Stimulated activated CD4-positive, alpha-beta T cell treated with anti-CD3 and anti-CD28 coated beads, TNF-alpha, amount 100 ng/mL, for 1 hour (primary cell): ENCODE results near the gene ST8SIA2.

Source experiments
- DNase-seq, 3 donors: peaks; one replicate each; pipeline ENCODE4 v3.0.0-alpha.2; 2020; ENCODE audit warnings: low read depth in 3 of 3, low spot score in 1 of 3

Gene ST8SIA2, protein sequence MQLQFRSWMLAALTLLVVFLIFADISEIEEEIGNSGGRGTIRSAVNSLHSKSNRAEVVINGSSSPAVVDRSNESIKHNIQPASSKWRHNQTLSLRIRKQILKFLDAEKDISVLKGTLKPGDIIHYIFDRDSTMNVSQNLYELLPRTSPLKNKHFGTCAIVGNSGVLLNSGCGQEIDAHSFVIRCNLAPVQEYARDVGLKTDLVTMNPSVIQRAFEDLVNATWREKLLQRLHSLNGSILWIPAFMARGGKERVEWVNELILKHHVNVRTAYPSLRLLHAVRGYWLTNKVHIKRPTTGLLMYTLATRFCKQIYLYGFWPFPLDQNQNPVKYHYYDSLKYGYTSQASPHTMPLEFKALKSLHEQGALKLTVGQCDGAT

DNA sequence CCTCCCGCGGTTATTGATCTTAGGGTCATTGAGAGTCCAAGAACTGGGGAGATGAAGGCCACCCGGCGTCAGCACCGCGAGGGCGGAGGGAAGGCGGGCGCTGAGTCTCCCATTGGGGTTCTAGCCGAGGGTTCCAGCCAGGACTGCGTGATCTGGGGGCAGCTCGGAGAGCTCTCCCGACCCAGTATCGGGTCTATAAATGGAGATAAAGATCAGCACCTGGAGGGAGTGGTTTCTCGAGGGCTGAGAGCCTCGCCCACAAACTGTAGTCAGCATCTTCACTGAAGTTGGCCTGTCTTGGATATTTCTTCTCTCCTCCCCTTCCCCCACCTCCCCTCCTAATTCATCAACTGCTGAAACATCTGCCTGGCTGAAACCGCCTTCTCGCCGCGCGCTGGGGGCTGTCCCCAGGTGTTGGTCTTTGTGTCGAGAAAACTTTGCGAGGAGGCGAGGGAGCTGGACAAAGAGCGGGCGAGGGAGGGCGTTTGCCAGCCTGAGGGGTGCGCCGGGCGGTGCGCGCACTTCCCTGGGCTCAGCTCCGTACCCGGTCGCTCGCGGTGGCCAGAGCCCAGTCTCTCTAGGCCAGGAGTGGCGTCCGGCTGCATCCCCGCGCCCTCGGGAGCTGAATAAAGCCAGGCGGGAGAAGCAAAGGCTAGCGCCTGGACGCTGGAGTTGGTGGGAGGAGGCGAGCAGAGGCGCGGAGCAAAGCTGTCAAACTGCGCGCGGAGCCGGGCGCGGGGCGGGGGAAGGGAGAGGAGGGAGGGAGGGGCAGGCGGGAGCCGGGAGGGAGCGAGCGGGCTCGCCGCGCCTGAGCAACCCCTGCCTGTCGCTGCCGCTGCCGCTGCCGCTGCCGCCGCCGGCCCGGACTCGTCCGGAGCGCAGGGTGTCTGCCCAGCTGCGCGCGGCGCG lies at the start of gene ST8SIA2:
TSS of gene ST8SIA2 (plus strand) at position 811 of the 909 bp plus-strand sequence. CDS start 184 bp downstream, outside the sequence.
- no peak for DNase-seq

DNA sequence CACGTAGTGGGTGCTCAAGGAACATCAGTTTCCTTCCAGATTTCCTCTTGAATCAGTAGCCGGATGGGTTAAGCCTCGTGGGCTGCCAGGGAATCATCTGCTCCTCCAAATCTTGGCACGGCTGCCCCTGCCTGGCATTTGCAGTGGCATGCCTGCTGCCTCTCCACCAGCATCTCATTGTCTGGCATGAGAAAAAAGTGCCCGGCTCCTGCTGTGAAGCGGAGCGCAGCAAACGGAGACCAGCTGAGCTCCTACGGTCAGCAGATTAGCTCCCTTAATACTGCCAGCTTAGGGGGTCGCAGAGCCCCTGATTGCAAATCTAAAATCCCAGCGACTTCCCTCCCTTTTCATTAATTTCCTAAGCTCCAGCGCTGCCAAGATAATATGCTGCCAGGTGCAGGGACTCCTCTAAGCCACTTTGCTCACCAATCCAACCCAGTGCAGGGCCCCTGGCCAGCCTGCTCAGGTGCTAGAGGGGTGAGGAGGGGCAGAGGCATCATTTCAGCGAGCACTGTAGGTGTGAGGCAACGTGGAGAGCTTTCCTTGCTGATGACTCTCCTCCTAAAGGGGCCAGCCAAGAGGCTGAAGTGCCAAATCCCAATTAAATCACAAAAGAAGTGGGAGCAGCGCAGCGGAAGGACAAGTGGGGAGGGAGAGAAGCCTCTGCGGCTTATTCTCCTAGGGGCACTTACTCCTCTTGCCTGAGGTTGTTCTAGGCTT lies 49.6 kb upstream of the ST8SIA2 start:
- no peak for DNase-seq

DNA sequence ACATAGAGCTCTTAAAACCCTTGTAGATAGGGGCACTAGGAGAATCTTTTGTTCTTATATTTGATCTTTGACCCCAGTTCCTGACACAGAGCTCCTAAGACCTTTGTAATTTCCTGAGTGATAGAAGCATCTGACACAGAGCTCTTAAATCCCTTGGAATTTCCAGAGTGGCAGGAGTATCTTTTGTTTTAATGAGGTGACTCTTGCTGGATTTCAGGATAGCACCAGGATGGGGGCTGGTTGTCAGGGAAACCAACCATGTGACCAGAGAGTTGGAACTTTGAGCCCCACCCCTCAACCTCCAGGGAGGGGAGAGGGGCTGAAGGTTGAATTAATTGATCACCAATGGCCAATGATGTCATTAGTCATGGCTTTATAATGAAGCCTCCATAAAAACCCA lies 47.6 kb upstream of the ST8SIA2 start:
- no peak for DNase-seq

DNA sequence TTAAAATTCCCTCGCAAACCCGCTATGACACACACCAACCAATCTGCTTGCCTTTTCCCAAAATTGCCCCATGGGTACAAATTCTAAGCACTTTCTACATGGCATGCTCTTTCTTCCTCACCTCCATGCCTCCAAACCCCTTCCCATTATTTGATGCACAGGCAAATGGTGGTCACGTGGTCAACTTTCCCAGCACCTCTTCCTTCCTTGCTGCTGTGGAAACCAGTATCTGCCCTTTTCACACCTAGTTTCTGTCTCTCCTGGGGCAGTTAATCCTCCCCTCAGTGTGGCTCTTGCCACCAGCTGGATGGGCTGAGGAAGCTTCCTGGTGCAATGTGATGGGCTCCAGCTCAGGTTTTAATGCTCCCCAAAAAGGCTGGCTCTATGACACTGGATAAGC lies 38.4 kb upstream of the ST8SIA2 start:
- no peak for DNase-seq

DNA sequence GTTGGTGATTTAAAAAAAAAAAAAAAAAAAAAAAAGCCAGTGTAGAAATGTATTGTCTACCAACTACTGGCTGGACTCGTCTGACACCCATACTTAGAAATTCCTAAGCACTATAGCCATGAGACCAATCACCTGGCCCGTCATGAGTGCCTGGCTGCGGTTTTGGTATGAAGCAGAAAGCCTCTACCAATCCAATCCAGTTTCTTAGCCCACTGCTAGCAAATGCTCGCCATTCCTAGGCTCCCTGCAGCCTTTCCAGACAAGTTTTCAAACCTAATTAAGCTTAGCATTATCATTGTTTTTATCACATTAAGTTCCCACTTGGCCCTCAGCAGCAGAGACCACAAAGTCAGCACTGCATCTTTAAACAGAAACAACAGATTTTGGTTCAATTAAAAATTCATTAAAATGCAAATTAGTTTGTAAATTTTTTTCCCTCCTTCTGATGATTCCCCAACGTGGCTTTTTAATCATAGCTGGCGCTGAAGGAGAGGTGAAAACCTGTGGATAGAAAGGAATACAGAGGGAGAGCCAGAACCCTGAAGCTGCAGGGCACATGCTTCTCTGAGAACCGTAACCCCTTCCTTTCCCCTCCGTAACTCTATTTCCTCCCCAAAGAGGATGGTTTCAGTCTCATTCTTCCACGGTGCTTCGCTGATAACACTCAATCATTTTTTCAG lies 32.2 kb upstream of the ST8SIA2 start:
- DNase-seq = no peak

DNA sequence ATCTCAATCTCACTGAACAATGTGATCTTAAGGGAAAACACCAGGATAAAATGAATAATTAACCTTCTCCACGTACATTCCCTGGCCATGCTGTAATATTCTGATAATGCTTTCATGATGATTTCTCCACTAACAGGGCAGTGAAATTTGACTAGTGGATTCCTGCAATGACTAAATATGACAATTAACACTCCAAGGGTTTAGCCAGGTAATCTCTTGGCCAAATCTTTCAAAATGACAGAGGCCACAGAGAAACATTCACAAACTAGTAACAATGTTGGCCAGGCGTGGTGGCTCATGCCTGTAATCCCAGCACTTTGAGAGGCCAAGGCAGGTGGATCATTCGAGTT lies 31.7 kb upstream of the ST8SIA2 start:
- DNase-seq = no peak

DNA sequence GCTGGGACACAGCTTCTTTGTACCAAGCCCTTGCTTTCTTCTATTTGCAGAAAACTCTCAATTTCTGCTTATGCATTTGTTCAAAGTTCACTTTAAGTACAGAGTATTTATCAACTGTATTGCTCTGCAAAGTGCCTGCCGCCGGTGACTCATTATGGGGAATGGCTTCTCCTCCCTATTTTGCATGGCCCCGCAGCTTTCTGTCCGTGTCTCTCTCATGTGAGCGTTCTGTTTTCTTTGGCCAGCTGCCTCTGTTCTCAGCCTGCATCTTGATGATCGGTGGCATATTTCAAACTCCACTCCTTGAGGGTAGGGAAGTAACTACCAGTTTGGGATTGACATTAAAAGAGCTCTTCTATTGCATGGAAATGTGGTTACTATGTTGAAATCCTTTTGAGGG lies 28.6 kb upstream of the ST8SIA2 start:
- DNase-seq = no peak

DNA sequence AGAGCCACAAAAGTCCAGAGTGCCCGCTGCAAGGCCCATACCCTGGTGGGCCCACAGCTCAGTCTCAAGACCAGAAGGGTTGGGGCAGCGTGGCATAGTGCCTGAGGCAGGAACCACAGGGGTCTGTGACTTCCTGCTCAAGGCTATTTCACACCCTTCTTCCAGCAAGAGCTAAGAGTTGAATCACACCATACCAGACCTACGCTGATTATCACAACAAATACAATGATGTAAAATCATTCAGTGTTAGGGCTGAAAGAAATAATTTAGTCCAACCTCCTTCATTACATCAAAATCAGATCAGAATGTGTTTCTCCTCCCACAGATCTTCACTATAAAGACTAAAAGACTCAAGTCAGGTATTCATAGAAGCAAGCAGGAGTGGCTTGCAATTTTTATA lies 27.8 kb upstream of the ST8SIA2 start:
- no peak for DNase-seq

DNA sequence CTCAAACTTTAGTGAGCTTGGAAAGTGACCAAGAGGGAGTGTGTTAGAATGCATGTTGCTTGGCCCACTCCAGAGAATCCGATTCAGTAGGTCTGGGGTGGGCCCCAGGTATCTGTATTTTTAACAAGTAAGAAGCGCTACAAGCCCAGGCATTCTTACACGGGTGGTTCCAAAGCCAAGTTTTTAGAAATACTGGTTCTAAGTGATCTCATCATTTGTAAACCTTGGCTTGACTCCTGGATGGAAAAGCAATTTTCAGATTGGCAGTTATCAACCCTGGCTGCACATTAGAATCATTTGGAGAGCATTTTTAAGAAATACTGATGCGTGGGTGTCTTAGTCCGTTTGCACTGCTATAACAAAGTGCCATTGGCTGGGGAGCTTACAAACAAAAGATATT lies 27.3 kb upstream of the ST8SIA2 start:
- DNase-seq = no peak

DNA sequence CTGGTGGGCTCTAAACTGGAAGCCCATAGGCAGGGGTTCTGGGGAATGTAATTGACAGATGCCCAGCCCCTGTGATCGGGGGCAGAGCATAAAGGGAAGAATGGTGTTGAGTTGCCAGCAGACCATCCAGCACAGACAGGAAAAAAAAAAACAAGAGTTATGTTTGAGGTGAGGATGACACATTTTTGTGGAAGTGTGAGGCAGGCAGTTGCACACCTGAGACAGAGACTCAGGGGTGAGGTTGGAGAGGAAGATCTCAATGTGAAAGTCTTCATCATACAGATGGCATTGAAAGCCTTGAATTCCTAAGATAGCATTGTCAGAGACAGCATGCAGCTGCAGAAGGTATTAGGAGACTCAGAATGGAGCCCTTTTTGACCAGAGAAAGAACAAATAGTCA lies 18.6 kb upstream of the ST8SIA2 start:
- DNase-seq = no peak

DNA sequence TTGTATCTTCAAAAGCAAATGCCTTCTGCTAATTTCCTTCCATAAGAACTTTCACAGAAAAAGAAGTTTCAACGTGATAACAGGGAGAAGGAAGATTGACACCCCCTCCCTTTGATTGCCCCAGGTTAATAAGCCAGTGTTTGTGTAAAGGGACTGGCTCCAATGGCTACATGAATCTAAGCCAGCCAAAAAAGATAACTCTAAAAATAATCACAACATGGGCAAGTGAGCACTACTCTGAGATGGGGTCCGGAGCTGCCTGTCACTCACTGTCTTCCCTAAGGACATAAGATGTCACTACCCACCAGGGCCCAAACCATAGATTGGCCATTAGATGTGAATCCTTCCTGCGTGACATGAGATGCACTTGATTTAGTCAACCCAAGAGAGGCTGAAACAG lies 17.6 kb upstream of the ST8SIA2 start:
- no peak for DNase-seq

DNA sequence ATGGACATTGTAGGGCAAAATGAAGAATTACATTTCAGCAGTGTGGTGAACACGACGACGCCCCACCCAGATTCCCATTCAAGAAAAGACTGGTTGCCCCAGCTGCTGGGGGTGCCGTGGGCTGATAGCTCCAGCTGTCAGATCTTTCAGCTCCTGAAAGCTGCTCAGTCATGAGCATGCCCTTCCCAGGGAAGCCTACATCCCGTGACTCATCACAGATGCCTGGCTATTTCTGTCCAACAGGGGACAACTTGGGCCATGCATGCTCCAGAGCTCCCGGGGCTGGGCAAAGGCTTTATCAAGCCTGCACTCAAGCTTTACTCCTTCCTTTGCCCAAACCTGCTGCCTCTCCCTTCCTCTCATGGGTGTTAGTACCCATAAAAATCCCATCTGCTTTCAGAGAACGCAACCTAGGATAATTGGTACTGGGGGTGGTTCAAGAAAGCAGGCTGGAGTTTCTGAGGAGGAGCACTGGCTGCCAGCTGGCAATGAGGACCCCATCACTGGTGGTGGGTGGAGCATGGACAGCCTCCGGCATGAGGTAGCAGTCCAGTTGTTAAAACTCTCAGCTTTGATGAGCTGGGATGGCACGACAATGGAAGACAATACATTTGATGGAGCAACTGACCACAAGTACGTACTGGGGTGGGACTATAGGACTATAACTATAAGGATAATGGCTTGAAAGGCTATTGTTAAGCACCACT lies 16.4 kb upstream of the ST8SIA2 start:
- no peak for DNase-seq

DNA sequence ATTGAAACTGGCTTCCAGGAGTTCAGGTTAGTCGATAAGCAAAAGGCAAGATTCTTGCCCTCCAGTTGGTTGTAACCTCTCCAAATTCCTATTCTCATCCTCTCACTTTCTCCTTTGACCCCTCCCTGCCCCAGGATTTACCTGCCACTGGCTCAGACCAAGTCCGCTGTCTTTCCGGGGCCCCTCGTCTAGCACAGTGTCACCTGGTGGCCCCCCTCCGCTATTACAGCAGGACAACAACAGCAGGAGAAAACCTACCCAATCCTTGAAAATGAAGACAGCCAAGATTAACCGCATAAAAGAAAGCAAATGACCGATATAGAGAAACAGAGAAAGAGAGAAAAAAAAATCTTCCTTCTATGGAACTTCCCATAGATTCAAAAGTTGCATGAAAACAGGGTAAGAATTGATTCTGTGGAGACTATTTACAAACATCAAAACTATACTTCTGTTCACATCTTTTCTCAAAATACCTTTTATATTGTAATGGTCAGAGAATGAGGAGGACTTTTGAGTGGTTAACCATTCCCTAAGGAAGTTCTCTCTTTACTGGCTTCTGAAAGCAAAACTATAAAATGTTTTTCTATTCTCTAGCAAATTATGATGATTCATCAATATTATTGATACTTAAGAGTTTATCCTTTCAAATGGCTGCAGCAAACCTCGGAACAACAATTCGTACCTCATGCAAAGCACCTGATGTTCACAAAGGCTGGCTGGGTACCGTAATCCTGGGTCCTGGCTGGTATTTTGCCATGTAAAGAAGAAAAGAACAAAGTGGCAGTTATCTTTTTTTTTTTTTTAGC lies 10.0 kb upstream of the ST8SIA2 start:
- no peak for DNase-seq

DNA sequence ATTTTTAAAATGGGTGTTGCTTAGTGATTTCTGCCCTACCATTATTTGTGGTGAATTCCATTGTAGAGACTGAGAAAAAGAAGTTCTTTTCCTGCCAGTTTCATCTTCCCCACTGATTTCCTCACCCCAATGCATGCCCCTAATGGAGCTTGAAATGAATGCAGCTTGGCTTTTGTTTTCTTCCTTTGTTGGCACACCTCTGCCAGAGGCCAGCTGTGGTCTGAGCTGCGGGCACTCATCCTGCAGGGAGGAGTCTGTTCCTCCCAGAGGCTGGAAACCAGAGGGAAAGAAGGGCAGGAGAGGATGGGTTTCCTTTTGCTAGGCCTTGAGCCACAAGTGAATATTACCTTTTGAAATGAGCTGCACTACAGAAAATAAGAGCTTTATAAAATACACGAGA lies 9.3 kb upstream of the ST8SIA2 start:
- no peak for DNase-seq

DNA sequence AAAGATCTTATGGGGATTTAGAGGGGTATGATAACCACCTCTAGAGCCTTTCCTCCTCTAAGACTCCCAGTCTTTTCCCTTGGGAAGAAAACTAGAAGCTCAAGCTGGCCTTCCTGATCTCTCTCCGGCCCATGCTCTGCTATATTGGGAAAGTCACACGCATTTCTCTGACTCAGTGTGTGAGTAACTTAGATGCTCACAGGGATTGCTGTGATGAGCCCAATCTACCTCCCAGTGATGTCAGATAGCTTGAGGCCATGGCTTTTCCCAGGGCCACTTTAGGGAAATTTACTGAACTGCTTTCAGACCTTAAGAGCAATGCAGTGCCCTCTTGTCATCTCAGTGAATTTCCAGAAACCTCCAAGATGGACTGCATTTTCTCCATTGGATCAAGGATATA lies 8.6 kb upstream of the ST8SIA2 start:
- DNase-seq = no peak

DNA sequence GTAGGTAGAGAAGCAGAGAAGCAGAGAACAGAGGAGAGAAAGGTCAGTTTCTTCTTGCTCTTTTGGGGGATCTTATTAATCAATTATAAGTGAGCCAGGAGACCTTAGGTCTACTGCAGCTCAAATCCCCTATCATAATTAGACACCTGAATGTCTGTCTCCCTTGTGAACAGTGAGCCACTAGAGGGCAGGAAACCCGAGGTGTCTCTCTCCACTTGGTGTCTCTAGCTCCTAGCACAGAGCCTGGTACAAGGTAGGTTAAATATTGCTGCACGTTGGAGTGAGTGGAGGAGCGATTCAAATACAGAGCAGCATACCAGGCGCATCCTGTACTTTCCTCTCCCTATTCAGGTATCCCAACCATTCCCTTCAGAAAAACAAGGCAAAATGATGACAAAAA lies 2.0 kb upstream of the ST8SIA2 start:
- DNase-seq = no peak

DNA sequence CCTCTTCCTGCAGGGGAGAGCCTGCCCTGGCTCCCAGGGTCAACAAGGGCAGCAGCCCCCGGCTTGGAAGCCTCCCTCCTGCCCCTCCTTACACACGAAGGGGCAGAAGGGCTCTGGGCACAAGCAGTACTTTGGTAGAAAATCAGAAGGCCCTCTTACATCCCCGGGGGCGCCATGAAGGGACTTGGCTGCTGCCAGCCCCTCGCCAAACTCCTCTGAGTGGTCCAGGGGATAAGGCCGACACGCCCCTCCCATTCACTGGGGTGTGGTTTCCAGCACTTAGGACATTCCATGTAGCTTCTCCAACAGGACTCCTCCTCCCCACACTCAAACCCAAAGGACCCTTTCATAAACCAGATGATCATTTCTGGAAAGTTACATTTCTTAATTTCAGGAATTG lies 1.2 kb upstream of the ST8SIA2 start:
- no peak for DNase-seq

DNA sequence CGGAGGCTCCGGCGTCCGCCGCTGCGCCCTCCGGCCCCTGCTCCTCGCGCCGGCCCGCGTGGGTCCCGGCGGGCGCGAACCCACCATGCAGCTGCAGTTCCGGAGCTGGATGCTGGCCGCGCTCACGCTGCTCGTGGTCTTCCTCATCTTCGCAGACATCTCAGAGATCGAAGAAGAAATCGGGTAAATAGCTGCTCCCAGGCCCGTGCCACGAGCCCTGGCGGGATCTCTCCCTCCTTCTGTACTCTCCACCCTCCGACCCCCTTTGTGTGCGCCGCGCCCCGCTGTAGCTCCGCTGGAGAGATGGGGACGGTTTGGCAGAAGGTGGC lies 263 bp downstream of the ST8SIA2 start:
- no peak for DNase-seq

DNA sequence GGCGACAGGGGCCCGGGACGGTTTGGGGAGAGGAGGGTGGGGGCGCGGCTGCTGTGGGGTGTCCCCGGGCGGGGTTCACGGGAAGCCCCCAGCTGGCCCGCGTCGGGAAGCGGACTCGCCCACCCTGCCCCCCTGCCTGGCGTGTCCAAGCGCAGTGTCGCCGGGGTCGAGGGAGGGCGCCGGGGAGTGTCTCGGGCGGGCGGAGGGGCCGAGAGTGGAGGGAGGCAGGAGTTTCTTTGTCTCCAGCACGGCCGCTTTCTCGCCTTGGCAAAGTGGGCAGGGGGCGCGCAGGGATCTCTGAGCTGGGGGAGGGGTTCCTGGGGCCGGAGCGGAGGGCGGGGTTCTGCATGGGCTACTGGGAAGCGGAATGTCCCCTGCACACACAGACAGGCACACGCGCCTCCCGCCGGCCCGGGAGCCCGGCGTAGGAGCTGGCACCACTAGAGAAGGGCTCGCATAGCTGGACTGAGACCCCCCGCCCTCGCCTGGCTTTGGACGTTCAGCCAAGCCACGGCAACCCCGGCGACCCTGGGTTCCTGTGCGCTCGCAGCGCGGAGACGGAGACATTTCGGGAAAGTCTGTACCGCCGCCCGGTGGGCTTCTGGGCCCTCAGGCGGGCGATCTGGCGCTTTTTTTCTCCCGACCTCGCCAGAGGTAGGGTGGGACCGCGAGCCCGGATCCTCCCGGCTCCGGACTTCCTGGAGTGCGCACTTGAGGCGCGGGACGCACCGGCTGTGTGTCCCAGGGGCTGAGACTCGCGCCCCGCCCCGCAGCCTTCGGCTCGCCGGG lies 822 bp downstream of the ST8SIA2 start:
- no peak for DNase-seq
